HG03097 (cell line): ENCODE results near the gene DEGS2.

Experiments
- ATAC-seq: cut with Tn5 transposase; IDR thresholded peaks from one replicate; pipeline ENCODE4 v1.9.1; 2021; ENCODE audit not compliant: unreplicated experiment, low FRiP score

Gene DEGS2

GRCh38 chr14:100150932-100151587 is 8.4 kb downstream of the DEGS2 start:
- no peak for ATAC-seq

GRCh38 chr14:100149851-100150611 is 9.4 kb downstream of the DEGS2 start:
- ATAC-seq = no peak

- no peak for ATAC-seq
Measured at GRCh38 chr14:100148837-100149731, 10.4 kb downstream of the DEGS2 start.

GRCh38 chr14:100147691-100148464 is 11.6 kb downstream of the DEGS2 start:
- ATAC-seq = no peak

GRCh38 chr14:100147181-100147631 is 12.2 kb downstream of the DEGS2 start:
- no peak for ATAC-seq

GRCh38 chr14:100146531-100147091 is 12.8 kb downstream of the DEGS2 start:
- ATAC-seq = no peak

GRCh38 chr14:100145682-100146464 is 13.6 kb downstream of the DEGS2 start:
- no peak for ATAC-seq

- ATAC-seq = no peak
Measured at GRCh38 chr14:100144996-100145646, 14.3 kb downstream of the DEGS2 start.

GRCh38 chr14:100144645-100144995 is 14.8 kb downstream of the DEGS2 start:
- no peak for ATAC-seq

- ATAC-seq = no peak
Measured at GRCh38 chr14:100143934-100144333, 15.5 kb downstream of the DEGS2 start.

- ATAC-seq = no peak
Measured at GRCh38 chr14:100143523-100143922, 15.9 kb downstream of the DEGS2 start.

- no peak for ATAC-seq
Measured at GRCh38 chr14:100142073-100143040, 17.1 kb downstream of the DEGS2 start.

GRCh38 chr14:100141098-100141497 is 18.3 kb downstream of the DEGS2 start:
- no peak for ATAC-seq

- no peak for ATAC-seq
Measured at GRCh38 chr14:100140452-100141078, 18.9 kb downstream of the DEGS2 start.

GRCh38 chr14:100138955-100139354 is 20.5 kb downstream of the DEGS2 start:
- ATAC-seq = no peak

GRCh38 chr14:100138082-100138787 is 21.2 kb downstream of the DEGS2 start:
- ATAC-seq = no peak

GRCh38 chr14:100137173-100137572 is 22.3 kb downstream of the DEGS2 start:
- no peak for ATAC-seq
